Ishikawa (cell line): ENCODE measurements around the gene KASH5.

Experiments used
- EP300 ChIP-seq: IDR thresholded peaks from 2 replicates; pipeline ENCODE4 v1.6.1; 2012; ENCODE audit warnings: borderline replicate concordance
- ZBTB7A ChIP-seq: IDR thresholded peaks from 2 replicates; pipeline ENCODE4 v1.6.1; 2012; ENCODE audit warnings: low read depth

- no peak for TF ChIP-seq ZBTB7A
- TF ChIP-seq EP300, result no peak
These were observed 51.8 kb downstream of the KASH5 start for GRCh38 chr19:49439836-49440235.
